ENCODE results near the gene CDCP2.

DNA sequence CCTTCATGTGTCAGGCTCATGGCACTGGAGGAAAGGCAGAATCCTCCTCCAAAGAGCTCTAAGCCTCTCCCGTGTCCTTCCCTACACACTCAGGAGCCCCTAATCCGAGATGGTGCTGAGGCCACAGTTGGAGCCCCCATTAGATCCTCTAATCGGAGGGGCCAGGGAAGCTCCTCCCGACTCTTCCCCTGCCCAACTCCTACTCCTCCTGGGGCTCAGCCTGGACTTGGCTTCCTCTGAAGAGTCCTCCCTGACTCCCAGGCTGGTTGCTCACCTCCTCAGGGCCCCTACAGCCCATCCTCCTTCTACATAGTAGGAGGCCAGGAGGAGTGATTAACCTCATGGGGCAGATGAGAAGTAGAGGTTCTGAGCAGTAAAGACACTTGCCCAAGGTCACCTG lies 21.3 kb upstream of the CDCP2 start:
- TF ChIP-seq EZH2 (IDR thresholded peaks at IDR 0.05) (no peak), FOXP2 (optimal IDR thresholded peaks at IDR 0.05; ENCODE audit: control extremely low read depth, extremely low read length, insufficient read depth) (no peak), POLR2AphosphoS5 (IDR thresholded peaks at IDR 0.05; ENCODE audit: borderline replicate concordance, low read depth, low read length) (no peak)
